Upper lobe of left lung (tissue), 6 donors: ENCODE measurements around the gene ASTN1. TPM values are rescaled to one million over a fixed set of nuclear protein-coding genes. Genes with fewer than 3 reads are reported as not detected.

Experiments used
- ATAC-seq, 2 donors: fragments of 200-7000 bp; cut with Tn5 transposase; one replicate each; pipeline ENCODE4 v1.9.1; 2022; ENCODE audit warnings: mild to moderate bottlenecking in 2 of 2, moderate library complexity in 2 of 2; ENCODE audit not compliant: low FRiP score in 2 of 2
- DNase-seq, 2 donors: peaks; one replicate each; pipeline ENCODE4 v3.0.0-alpha.2; 2019 to 2020
- H3K27ac ChIP-seq, 4 donors: fragments of 200-600 bp; sonication (generic); one replicate each; pipeline ENCODE4 v1.5.1; 2016 to 2019
- H3K27me3 ChIP-seq, 4 donors: fragments of 200-600 bp; sonication (generic); one replicate each; pipeline ENCODE4 v1.5.1; 2017 to 2019
- H3K36me3 ChIP-seq, 4 donors: fragments of 200-600 bp; sonication (generic); one replicate each; pipeline ENCODE4 v1.5.1; 2016 to 2019
- H3K4me1 ChIP-seq, 4 donors: fragments of 200-600 bp; sonication (generic); one replicate each; pipeline ENCODE4 v1.5.1; 2018 to 2019
- H3K4me3 ChIP-seq, 4 donors: fragments of 200-600 bp; sonication (generic); one replicate each; pipeline ENCODE4 v1.5.1; 2017 to 2019; ENCODE audit warnings: mild to moderate bottlenecking in 2 of 4, moderate library complexity in 1 of 4
- H3K9me3 ChIP-seq, 4 donors: fragments of 200-600 bp; sonication (generic); one replicate each; pipeline ENCODE4 v1.5.1; 2018 to 2019
- CTCF ChIP-seq, 6 experiments: fragments of 450-650 bp in 4 of 6; fragments of 200-600 bp in 2 of 6; sonication (generic) in 2 of 6; IDR thresholded peaks; one replicate each; pipeline ENCODE4 v1.5.1; 2016 to 2019; ENCODE audit warnings: antibody characterized with exemption in 6 of 6
- EP300 ChIP-seq, 4 donors: sonication (generic); formaldehyde crosslinking; IDR thresholded peaks; one replicate each; pipeline ENCODE4 v1.5.1; 2017; ENCODE audit warnings: antibody characterized with exemption in 4 of 4, control low read depth in 2 of 4
- POLR2A ChIP-seq, 4 donors: fragments of 450-650 bp; IDR thresholded peaks; one replicate each; pipeline ENCODE4 v1.5.1; 2016 to 2017; ENCODE audit warnings: antibody characterized with exemption in 4 of 4, mild to moderate bottlenecking in 2 of 4
- POLR2AphosphoS5 ChIP-seq, 2 donors: sonication (generic); formaldehyde crosslinking; IDR thresholded peaks; one replicate each; pipeline ENCODE4 v1.5.1; 2017; ENCODE audit warnings: antibody characterized with exemption in 2 of 2
- WGBS, 2 donors: methylation state at CpG; one replicate each; pipeline ENCODE4 v1.1.5; 2017 to 2018; 5-methylcytosine and 5-hydroxymethylcytosine counted together
- small RNA-seq, 4 donors: library from RNA; depleted of rRNA; stranded (forward); fragments of <200 nt; gene quantifications; one replicate each; pipeline ENCODE3, GENCODE V24; 2016
- total RNA-seq, 6 donors: library from RNA; depleted of rRNA in 4 of 6; stranded (reverse); fragments of >200 nt in 4 of 6; gene quantifications; one replicate each; pipeline versions ENCODE4 v1.1.0 to v1.2.1, GENCODE V29; 2016 to 2021
- donor health status: DM: no; HTN: no; CAD: no; lungs with moderate emphysema.
- donor health status: DM: no; HTN: yes; CAD: no; lungs with severe emphysema.

Gene ASTN1
- total RNA-seq, 6 donors from 2014 or later = 0.15 to 1.0 (median 0.32) TPM; not detected in 2

- no peaks in the 10 kb centered on the region for H3K36me3 ChIP-seq
- no peaks in the 10 kb centered on the region for H3K27me3 ChIP-seq
- no peaks in the 10 kb centered on the region for H3K9me3 ChIP-seq
- H3K4me1 ChIP-seq = no peaks in the 10 kb centered on the region
- no peak overlapping the region for H3K4me3 ChIP-seq
- no peak overlapping the region for H3K27ac ChIP-seq
- WGBS, 2 donors = 70 to 95% methylated on average over 3 of the region's 3 CpGs
- TF ChIP-seq POLR2A (IDR thresholded peaks at IDR 0.05) (no peak), POLR2AphosphoS5 (IDR thresholded peaks at IDR 0.05) (no peak), CTCF (IDR thresholded peaks at IDR 0.05) (no peak), EP300 (IDR thresholded peaks at IDR 0.05) (no peak)
- ATAC-seq (no peak), DNase-seq (no peak)
These were observed 348.3 kb downstream of the ASTN1 start for GRCh38 chr1:176816232-176816631.

- H3K4me3 ChIP-seq = no peak overlapping the region
- no peaks in the 10 kb centered on the region for H3K27me3 ChIP-seq
- 75 to 77% methylated on average over 6 of the region's 6 CpGs for WGBS, 2 donors
- H3K9me3 ChIP-seq = no peaks in the 10 kb centered on the region
- DNase-seq = no peak
- H3K4me1 ChIP-seq = no peaks in the 10 kb centered on the region
- TF ChIP-seq EP300 (IDR thresholded peaks at IDR 0.05) = no peak
- TF ChIP-seq POLR2A (IDR thresholded peaks at IDR 0.05) = no peak
- TF ChIP-seq CTCF (IDR thresholded peaks at IDR 0.05) = no peak
- no peak for TF ChIP-seq POLR2AphosphoS5 (IDR thresholded peaks at IDR 0.05)
- ATAC-seq = no peak
- H3K36me3 ChIP-seq = no peaks in the 10 kb centered on the region
- H3K27ac ChIP-seq = no peak overlapping the region
These were observed 348.9 kb downstream of the ASTN1 start for GRCh38 chr1:176815621-176816020.

GRCh38 chr1:176811511-176812288 is 352.8 kb downstream of the ASTN1 start:
- ATAC-seq (no peak), DNase-seq (no peak)
- no peak for TF ChIP-seq EP300 (IDR thresholded peaks at IDR 0.05)
- TF ChIP-seq POLR2A (IDR thresholded peaks at IDR 0.05) = no peak
- no peak for TF ChIP-seq POLR2AphosphoS5 (IDR thresholded peaks at IDR 0.05)
- TF ChIP-seq CTCF (IDR thresholded peaks at IDR 0.05) = no peak
- Histone ChIP-seq H3K27me3 (no peaks in the 10 kb centered on the region), H3K36me3 (no peaks in the 10 kb centered on the region), H3K27ac (no peak overlapping the region), H3K9me3 (no peaks in the 10 kb centered on the region), H3K4me1 (no peaks in the 10 kb centered on the region), H3K4me3 (no peak overlapping the region)
- 33 to 43% methylated on average over 4 of the region's 4 CpGs for WGBS, 2 donors

GRCh38 chr1:176809292-176809691 is 355.2 kb downstream of the ASTN1 start:
- no peak for TF ChIP-seq CTCF (IDR thresholded peaks at IDR 0.05)
- TF ChIP-seq EP300 (IDR thresholded peaks at IDR 0.05) = no peak
- TF ChIP-seq POLR2AphosphoS5 (IDR thresholded peaks at IDR 0.05) = no peak
- TF ChIP-seq POLR2A (IDR thresholded peaks at IDR 0.05) = no peak
- Histone ChIP-seq H3K27ac (no peak overlapping the region), H3K36me3 (no peaks in the 10 kb centered on the region), H3K9me3 (no peaks in the 10 kb centered on the region), H3K4me3 (no peak overlapping the region), H3K27me3 (no peaks in the 10 kb centered on the region), H3K4me1 (no peaks in the 10 kb centered on the region)
- DNase-seq = no peak
- no peak for ATAC-seq
- 82 to 90% methylated on average over 2 of the region's 2 CpGs for WGBS, 2 donors

Small RNA genes lying within 50 kb of the gene (small RNA-seq; reads per million reads assigned to genes)
- gene MIR488 = 0 reads per million in 4 donors

Other genes with a start within 250 kb of the ASTN1 start
- under 1 TPM in 2 of 6 donors, not detected in 4; 0.06 to 0.07 TPM for gene BRINP2, start 6.2 kb upstream of the ASTN1 start, total RNA-seq